Left ventricle myocardium inferior (tissue), 1 donor: ENCODE results near the gene NOP9. TPM values are rescaled to one million over a fixed set of nuclear protein-coding genes. Genes with fewer than 3 reads are reported as not detected.

Source experiments
- DNase-seq: peaks from one replicate; pipeline ENCODE4 v3.0.0-alpha.2; 2020
- H3K27ac ChIP-seq: fragments of 200-600 bp; replicated peaks from 2 replicates; pipeline ENCODE4 v1.8.0; 2021
- H3K27me3 ChIP-seq: fragments of 200-600 bp; 2 replicates; pipeline ENCODE4 v1.8.0; 2021; ENCODE audit warnings: low read depth
- H3K36me3 ChIP-seq: fragments of 200-600 bp; 2 replicates; pipeline ENCODE4 v1.8.0; 2021
- H3K4me1 ChIP-seq: fragments of 200-600 bp; 2 replicates; pipeline ENCODE4 v1.8.0; 2021
- H3K4me3 ChIP-seq: fragments of 200-600 bp; 2 replicates; pipeline ENCODE4 v1.8.0; 2021; ENCODE audit warnings: mild to moderate bottlenecking, moderate library complexity
- H3K9me3 ChIP-seq: fragments of 200-600 bp; replicated peaks from 2 replicates; pipeline ENCODE4 v1.8.0; 2021
- intact Hi-C: fragments of 100-400 bp; cut with micrococcal nuclease; formaldehyde crosslinking; loops from one replicate; pipeline ENCODE4 v1.11.0; 2022
- long read RNA-seq: library from polyadenylated mRNA; unstranded; transcript quantifications from one replicate; pipeline ENCODE4 v2.0.0, GENCODE V29; 2021
- total RNA-seq: library from RNA; stranded (reverse); fragmentation: NEBNext Ultra II Directional; extraction: Animal tissue kit (Norgen Biotek cat#: 25700); gene quantifications from one replicate; pipeline ENCODE4 v1.2.1, GENCODE V29; 2021
- TF ChIP-seq, protein P1 (sequence below): fragments of 200-600 bp; IDR thresholded peaks from 2 replicates; pipeline ENCODE4 v1.8.0; 2021; ENCODE audit warnings: antibody characterized with exemption, mild to moderate bottlenecking, borderline replicate concordance
- donor health status: DM: no; HTN: yes; CAD: no; lungs with severe emphysema.

The NOP9 gene
- 23.4 TPM for total RNA-seq
- long read RNA-seq, full-length matches to known transcripts, result 1 of 4 reads
- long read RNA-seq, partial matches to known transcripts, result 3 of 4 reads
- long read RNA-seq, other reads (novel, unspliced or antisense), result 0 of 4 reads

GRCh38 chr14:24299255-24300191 is at the start of gene NOP9, which contains the start of gene DHRS1:
Gene NOP9, plus strand, starts transcription at chr14:24299850. Its CDS starts 105 bp downstream, at chr14:24299955.
Gene DHRS1, minus strand, starts transcription at chr14:24299780. Its CDS starts 674 bp downstream, at chr14:24299106.
- intact Hi-C loops, result no loop called here
- Histone ChIP-seq H3K4me1 (peaks cover 46% of the 10 kb centered on the region), H3K4me3 (peak within 1 kb of the TSS; percentile 98), H3K36me3 (peaks cover 53% of the 10 kb centered on the region), H3K27ac (peak within 1 kb of the TSS; percentile 85), H3K27me3 (no peaks in the 10 kb centered on the region), H3K9me3 (no peaks in the 10 kb centered on the region)
- TF ChIP-seq, protein P1, sequence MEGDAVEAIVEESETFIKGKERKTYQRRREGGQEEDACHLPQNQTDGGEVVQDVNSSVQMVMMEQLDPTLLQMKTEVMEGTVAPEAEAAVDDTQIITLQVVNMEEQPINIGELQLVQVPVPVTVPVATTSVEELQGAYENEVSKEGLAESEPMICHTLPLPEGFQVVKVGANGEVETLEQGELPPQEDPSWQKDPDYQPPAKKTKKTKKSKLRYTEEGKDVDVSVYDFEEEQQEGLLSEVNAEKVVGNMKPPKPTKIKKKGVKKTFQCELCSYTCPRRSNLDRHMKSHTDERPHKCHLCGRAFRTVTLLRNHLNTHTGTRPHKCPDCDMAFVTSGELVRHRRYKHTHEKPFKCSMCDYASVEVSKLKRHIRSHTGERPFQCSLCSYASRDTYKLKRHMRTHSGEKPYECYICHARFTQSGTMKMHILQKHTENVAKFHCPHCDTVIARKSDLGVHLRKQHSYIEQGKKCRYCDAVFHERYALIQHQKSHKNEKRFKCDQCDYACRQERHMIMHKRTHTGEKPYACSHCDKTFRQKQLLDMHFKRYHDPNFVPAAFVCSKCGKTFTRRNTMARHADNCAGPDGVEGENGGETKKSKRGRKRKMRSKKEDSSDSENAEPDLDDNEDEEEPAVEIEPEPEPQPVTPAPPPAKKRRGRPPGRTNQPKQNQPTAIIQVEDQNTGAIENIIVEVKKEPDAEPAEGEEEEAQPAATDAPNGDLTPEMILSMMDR, result no peak
- DNase-seq, result peak; percentile 92

GRCh38 chr14:24250354-24250753 is 49.3 kb upstream of the NOP9 start:
- Histone ChIP-seq H3K4me1 (no peaks in the 10 kb centered on the region), H3K27ac (no peak overlapping the region), H3K27me3 (no peaks in the 10 kb centered on the region), H3K9me3 (no peaks in the 10 kb centered on the region), H3K4me3 (no peak overlapping the region), H3K36me3 (peaks cover 3% of the 10 kb centered on the region)
- DNase-seq, result no peak
- TF ChIP-seq, protein P1, result no peak
- intact Hi-C loops, result no loop called here

- TF ChIP-seq, protein P1, result no peak
- Histone ChIP-seq H3K4me3 (no peak overlapping the region), H3K9me3 (no peaks in the 10 kb centered on the region), H3K27me3 (no peaks in the 10 kb centered on the region), H3K4me1 (no peaks in the 10 kb centered on the region), H3K27ac (no peak overlapping the region), H3K36me3 (peaks cover 3% of the 10 kb centered on the region)
- DNase-seq, result no peak
- intact Hi-C loops, result no loop called here
Observed at GRCh38 chr14:24251880-24252288, 47.8 kb upstream of the NOP9 start.

- H3K4me1 ChIP-seq, result no peaks in the 10 kb centered on the region
- no peaks in the 10 kb centered on the region for H3K9me3 ChIP-seq
- peaks cover 3% of the 10 kb centered on the region for H3K36me3 ChIP-seq
- no peak for DNase-seq
- no peak overlapping the region for H3K4me3 ChIP-seq
- intact Hi-C loops, result no loop called here
- TF ChIP-seq, protein P1, result no peak
- no peak overlapping the region for H3K27ac ChIP-seq
- no peaks in the 10 kb centered on the region for H3K27me3 ChIP-seq
Observed at GRCh38 chr14:24252289-24253124, 47.1 kb upstream of the NOP9 start.

- H3K36me3 ChIP-seq, result peaks cover 3% of the 10 kb centered on the region
- TF ChIP-seq, protein P1, result no peak
- intact Hi-C loops, result no loop called here
- H3K4me3 ChIP-seq, result no peak overlapping the region
- H3K9me3 ChIP-seq, result no peaks in the 10 kb centered on the region
- H3K4me1 ChIP-seq, result no peaks in the 10 kb centered on the region
- no peaks in the 10 kb centered on the region for H3K27me3 ChIP-seq
- peak; percentile 2 for DNase-seq
- H3K27ac ChIP-seq, result no peak overlapping the region
Observed at GRCh38 chr14:24253936-24254335, 45.7 kb upstream of the NOP9 start.
